ENCODE data around the gene ELAVL2.

The ELAVL2 gene

DNA sequence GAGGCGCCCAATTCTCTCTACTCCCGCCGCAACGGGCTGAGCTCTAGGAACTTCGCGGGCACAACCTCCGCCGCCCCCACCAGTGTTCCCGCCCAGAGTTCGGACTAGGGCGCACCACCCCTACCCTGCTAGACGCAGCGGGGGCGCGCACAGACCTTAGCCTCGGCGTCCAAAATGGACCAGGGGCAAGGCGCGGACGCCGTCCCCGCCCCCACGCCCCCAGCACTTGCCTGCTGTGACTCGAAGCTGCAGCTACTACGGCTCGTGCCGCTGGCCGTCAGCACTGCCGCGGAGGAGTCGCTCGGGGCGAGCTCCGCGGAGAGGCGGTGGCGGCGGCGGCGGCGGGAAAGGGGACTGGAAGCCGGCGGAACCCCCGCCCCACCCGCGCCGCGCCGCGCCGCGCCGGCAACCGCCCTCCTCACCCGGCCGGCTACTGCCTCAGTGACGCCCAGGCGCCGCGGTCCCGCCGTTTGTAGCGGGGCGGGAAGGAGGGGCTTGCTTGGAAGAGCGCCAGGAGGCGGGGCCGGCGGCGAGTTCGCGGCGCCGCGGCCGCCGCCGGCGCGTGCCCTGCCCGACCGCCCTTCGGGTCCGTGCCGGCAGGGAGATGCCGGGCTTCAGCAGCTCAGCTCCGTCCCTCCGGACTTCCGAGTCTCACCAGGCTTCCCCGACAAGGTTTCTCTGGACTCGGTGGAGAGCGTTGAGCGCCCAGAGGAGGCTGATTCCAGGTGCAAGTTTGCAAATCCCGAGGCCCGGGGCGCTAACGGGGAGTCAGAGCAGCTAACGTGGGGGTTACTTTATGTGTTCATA is 4.5 kb downstream of the ELAVL2 start:
- peak; percentile 37 for DNase-seq

GRCh38 chr9:23820451-23821374 is 5.3 kb downstream of the ELAVL2 start:
- DNase-seq, result no peak

DNA sequence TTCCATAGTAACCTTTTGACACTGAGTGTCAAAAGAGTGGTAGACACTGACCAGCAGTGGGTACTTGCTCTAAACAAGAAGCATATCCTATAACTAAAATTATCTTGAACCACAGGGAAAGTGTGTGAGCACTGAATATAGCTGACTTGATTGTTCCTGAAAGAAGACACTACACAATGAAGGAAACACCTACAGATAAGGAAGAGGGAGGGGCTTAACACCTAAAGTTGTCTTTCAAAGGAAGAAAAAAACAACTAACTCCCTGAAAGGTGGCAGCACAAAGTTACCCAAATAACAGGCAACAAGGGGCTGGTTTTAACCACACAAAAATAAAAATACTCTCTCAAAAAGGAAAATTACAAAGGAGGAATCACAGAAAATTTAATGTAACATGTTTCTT is 6.6 kb downstream of the ELAVL2 start:
- no peak for DNase-seq

DNA sequence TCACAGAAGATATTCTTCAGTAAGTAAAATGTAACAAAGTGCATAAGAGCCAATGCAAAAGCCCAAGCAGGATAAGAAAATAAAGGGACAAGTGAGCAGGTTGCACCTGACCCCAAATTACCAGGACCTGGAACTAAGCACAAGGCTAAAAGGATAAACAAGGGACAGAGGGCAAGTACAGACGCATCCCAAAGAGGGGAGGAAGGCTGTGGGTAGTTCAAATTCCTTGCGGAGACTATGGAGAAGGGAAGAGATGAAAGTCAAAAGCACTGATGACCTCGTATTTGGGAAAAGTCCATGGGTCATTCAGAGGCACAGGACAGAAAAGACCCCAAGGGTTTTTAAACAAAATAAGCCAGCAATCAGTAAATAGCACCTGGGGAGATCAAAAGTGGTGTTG is 11.8 kb downstream of the ELAVL2 start:
- DNase-seq, result no peak

- DNase-seq, result no peak
Measured at GRCh38 chr9:23812673-23813072, 13.4 kb downstream of the ELAVL2 start.

DNA sequence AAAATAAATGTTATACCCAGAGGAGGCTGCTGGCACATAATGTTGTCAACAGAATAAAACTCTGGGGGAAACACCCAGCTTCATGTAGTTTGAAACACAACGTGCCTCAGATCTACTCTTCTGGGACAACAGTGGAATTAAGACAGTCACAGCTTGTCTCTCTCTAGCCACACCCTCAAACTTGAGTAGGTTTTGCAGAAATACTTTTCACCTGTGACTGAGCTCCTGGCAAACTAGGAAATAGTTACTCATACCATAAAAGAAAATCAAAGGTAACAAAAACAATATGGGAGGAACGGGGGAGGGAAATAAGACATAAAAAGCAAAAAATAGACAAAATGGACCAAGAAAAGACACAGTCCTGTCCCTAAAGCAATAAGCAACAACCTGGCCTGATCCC is 14.4 kb downstream of the ELAVL2 start:
- DNase-seq, result no peak

GRCh38 chr9:23803216-23803615 is 22.8 kb downstream of the ELAVL2 start:
- DNase-seq, result no peak

DNA sequence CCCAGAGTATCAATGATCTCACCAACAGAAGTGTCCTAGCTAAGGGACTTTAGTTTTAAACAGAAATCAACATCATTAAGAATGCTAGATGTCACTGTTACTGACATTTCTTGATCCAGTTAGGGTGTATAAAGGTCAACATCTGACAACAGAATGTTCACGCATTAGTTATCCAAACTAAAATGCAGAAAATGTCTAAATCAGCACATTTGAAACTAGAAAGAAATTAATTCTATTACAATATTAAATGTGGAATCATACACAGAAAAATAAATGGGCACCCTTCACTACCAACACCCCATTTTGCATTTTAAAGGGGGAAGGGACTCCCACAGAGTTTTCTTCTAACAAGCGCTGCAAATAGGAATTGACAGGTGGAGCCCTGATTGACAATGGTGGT is 24.5 kb downstream of the ELAVL2 start:
- no peak for DNase-seq

- no peak for DNase-seq
Measured at GRCh38 chr9:23799521-23799920, 26.5 kb downstream of the ELAVL2 start.

GRCh38 chr9:23798325-23798724 is 27.7 kb downstream of the ELAVL2 start:
- no peak for DNase-seq

- no peak for DNase-seq
Measured at GRCh38 chr9:23796209-23796608, 29.8 kb downstream of the ELAVL2 start.

- no peak for DNase-seq
Measured at GRCh38 chr9:23790351-23791260, 35.4 kb downstream of the ELAVL2 start.

GRCh38 chr9:23789529-23790254 is 36.3 kb downstream of the ELAVL2 start:
- DNase-seq, result no peak

DNA sequence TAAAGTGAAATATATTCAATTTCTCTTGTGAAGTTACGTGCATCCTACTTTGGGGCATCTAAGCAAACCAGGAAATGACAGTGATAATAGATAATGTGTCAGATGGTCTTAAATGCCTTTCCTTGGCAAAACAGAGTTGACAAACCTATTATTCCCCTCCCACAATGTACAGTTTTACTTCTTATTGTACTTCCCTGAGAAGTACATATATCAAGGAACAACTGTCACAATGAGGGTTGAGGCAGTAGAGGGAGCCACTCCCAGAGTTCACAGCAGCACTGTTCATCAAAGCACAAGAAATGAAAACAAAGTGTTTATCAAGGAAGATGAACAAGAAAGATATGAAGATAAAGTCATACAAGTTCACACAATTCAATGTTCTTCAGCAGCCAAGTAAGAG is 41.1 kb downstream of the ELAVL2 start:
- no peak for DNase-seq

- no peak for DNase-seq
Measured at GRCh38 chr9:23783509-23783908, 42.5 kb downstream of the ELAVL2 start.

DNA sequence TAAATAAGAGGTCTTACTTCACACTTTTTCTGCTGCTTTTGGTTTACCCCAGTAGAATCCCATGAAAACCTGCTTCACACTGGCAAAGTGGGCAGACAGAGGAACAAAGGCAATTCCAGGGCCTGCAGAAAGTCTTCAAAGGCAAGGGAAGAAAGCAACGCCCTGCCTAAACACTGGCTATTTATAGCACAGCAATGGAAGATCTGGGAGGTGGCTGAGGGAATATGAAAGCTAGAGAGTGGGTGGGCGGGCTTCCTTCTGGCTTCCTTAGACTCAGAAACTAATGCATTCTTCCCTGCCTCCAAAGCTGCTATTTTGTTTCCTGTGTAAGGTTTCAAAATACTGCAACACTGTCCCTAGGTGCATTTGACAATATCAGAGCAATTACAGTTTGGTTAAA is 46.8 kb downstream of the ELAVL2 start:
- no peak for DNase-seq

GRCh38 chr9:23777328-23777727 is 48.7 kb downstream of the ELAVL2 start:
- DNase-seq, result no peak

DNA sequence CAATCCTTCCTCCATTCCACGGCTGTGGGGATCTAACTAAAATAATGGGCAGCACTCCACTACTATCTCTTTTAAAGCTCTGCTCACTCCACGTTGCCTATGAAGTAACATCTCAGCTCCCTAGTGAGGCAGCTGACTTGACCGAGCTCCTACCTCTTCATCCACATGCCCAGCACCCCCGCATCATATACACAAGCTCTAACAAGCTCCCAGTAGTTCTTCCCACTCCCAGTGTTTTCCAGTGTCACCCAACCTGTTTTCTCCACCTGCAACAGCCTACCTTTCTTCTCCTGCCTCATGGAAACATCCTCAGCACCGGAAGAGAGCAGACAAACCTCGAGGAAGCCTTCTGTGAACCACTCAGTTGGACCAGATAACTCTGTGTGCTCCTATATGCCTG is 50.5 kb downstream of the ELAVL2 start:
- DNase-seq, result no peak

DNA sequence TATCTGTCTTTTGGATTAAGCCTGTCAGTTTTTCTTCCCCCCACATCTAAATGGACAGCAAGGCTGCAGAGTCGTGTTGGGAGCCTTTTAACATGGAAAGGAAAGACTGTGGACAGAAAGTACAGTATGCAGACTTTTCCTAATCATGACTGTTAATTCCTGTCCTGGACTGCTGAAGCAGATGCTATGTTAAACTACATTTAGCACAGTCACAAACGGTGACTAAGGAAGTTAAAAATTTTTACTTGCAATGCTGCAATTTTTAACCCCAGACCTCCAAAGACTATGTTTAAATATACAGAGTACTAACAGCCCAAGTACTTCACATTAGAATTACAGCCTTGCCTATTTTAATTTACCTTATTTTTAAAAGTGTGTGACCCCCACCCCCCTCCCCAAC is 51.8 kb downstream of the ELAVL2 start:
- DNase-seq, result no peak

DNA sequence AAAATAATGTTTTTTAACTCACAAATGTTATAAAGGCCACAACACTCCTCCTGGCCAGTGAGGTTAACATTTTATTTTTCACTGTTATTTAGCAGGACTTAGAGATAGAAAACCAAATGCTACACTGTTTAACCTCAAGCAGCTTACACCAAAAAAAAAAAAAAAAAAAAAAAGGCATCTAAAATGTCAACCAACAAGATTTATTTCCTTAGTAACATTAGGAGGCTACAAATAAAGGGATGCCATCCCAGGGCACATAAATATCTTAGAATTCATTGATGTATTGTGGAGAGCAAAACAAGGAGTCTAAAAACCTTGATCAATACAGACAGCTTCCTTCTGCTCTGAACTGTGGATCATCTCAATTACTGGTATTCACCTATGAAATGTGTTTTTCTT is 53.7 kb downstream of the ELAVL2 start:
- DNase-seq, result no peak

DNA sequence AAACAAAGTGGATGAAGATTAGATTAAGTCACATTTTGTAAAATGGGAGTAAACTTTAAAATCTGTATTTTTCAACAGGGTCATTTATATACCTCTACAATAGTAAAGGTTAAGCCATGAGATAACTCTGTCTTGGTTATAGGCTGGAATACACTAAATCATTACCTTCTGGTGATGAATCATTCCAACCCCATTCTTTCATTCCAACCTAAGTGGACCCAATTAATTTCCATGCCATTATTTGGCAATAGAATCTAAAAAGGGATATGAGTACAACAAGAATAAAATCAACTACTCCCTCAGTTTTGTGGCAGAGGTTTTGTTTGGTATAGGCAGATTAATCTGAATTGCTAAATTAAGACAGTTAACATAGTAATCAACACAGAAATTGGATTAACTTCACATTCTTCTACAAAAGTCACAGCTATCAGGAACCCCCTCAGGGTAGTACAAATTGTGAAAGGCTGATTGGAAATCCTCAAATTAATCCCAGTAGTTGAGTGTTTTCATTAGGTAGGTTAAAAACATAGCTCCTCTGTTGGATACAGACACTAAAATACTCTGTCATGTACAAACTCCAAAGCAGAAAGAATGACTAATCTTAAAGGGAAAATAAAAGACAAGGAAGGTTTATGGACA is 54.2 kb downstream of the ELAVL2 start:
- no peak for DNase-seq

All from NCI-H1092 (cell line).